A549 (cell line): ENCODE data around the gene CFL1. TPM values are rescaled to one million over a fixed set of nuclear protein-coding genes. Genes with fewer than 3 reads are reported as not detected.
"Not testable (repeated sequence)": the region's sequence is repeated elsewhere in the genome, so short reads cannot be mapped to it uniquely, and the experiment has no call there.

Experiments
- ATAC-seq, 2 experiments: fragments of 200-7000 bp in 1 of 2; fragments of >200 bp in 1 of 2; cut with Nextera tagmentation in 1 of 2; cut with Tn5 transposase in 1 of 2; 3 replicates each; pipeline versions ENCODE4 v1.8.0 to v1.9.1; 2018 to 2020; ENCODE audit warnings: mild to moderate bottlenecking in 1 of 2, moderate library complexity in 1 of 2
- CTCF ChIA-PET: fragments of 300-600 bp; sonication (Branson Sonifier 250); formaldehyde crosslinking; extraction: SDS; loops from one replicate; lab custom pipeline; 2021; ENCODE audit warnings: antibody characterized with exemption, inconsistent platforms; lab: Yijun Ruan, JAX
- POLR2A ChIA-PET: fragments of 350-600 bp; formaldehyde crosslinking; extraction: SDS; loops from one replicate; lab custom pipeline; 2021; ENCODE audit warnings: antibody characterized with exemption, inconsistent platforms; lab: Yijun Ruan, JAX
- DNase-seq, 2 experiments: peaks; one replicate each; pipeline versions ENCODE4 v3.0.0 to v3.0.0-alpha.2; 2011 to 2016; ENCODE audit warnings: low read depth in 1 of 2, low spot score in 1 of 2
- FAIRE-seq: peaks from 2 replicates; lab custom pipeline; 2011; peaks lifted over from hg19 to GRCh38; lab: Jason Lieb, UNC
- H3K27ac ChIP-seq, 2 experiments: fragments of >200 bp; sonication (Bioruptor Twin); formaldehyde crosslinking; 3 replicates each; pipeline ENCODE4 v1.5.1; 2016 to 2017
- H3K4me1 ChIP-seq: fragments of >200 bp; sonication (Bioruptor Twin); formaldehyde crosslinking; 3 replicates; pipeline ENCODE4 v1.6.1; 2016
- H3K4me2 ChIP-seq: fragments of >200 bp; sonication (Bioruptor Twin); formaldehyde crosslinking; 3 replicates; pipeline ENCODE4 v1.6.1; 2016
- H3K4me3 ChIP-seq: fragments of >200 bp; sonication (Bioruptor Twin); formaldehyde crosslinking; 3 replicates; pipeline ENCODE4 v1.5.1; 2016
- H3K9me3 ChIP-seq: fragments of >200 bp; sonication (Bioruptor Twin); formaldehyde crosslinking; 3 replicates; pipeline ENCODE4 v1.6.1; 2016
- CBX2 ChIP-seq: fragments of 200-600 bp; sonication (generic); IDR thresholded peaks from 2 replicates; pipeline ENCODE4 v1.6.1; 2016; ENCODE audit warnings: low read depth, mild to moderate bottlenecking, borderline replicate concordance
- CBX8 ChIP-seq: fragments of 200-600 bp; sonication (generic); IDR thresholded peaks from 2 replicates; pipeline ENCODE4 v1.6.1; 2016
- CHD2 ChIP-seq: fragments of 150-350 bp; IDR thresholded peaks from 2 replicates; pipeline ENCODE4 v1.6.1; 2014; ENCODE audit warnings: low read length; ENCODE audit not compliant: partially characterized antibody
- CHD4 ChIP-seq: fragments of 200-600 bp; sonication (generic); IDR thresholded peaks from 2 replicates; pipeline ENCODE4 v1.6.1; 2016; ENCODE audit warnings: antibody characterized with exemption, mild to moderate bottlenecking, borderline replicate concordance
- EP300 ChIP-seq, 2 experiments: fragments of >200 bp; sonication (Bioruptor Twin); formaldehyde crosslinking; IDR thresholded peaks; 2 replicates in 1 of 2; 3 replicates in 1 of 2; pipeline ENCODE4 v1.6.1; 2016 to 2017
- ESRRA ChIP-seq: fragments of 150-350 bp; IDR thresholded peaks from 2 replicates; pipeline ENCODE4 v1.6.1; 2014; ENCODE audit warnings: mild to moderate bottlenecking, low read length, borderline replicate concordance
- FOSL2 ChIP-seq, 2 experiments: fragments of 450-650 bp in 1 of 2; fragments of >200 bp in 1 of 2; sonication (Bioruptor Twin) in 1 of 2; formaldehyde crosslinking; IDR thresholded peaks; 2 replicates each; pipeline versions ENCODE4 v1.5.0 to v1.6.1; 2016 to 2020; ENCODE audit warnings: mild to moderate bottlenecking in 1 of 2, moderate library complexity in 1 of 2
- FOXS1 ChIP-seq: fragments of 250-450 bp; sonication (Bioruptor Pico); IDR thresholded peaks from 2 replicates; pipeline ENCODE4 v1.5.0; 2020; ENCODE audit warnings: mild to moderate bottlenecking, moderate library complexity
- HEYL ChIP-seq: fragments of 250-450 bp; sonication (Bioruptor Pico); IDR thresholded peaks from 2 replicates; pipeline ENCODE4 v1.8.0; 2021; ENCODE audit warnings: mild to moderate bottlenecking, moderate library complexity
- HOXB5 ChIP-seq: fragments of 250-450 bp; sonication (Bioruptor Pico); IDR thresholded peaks from 2 replicates; pipeline ENCODE4 v1.5.0; 2020; ENCODE audit warnings: mild to moderate bottlenecking, moderate library complexity
- JUN ChIP-seq, 2 experiments: fragments of >200 bp; sonication (Bioruptor Twin); formaldehyde crosslinking; IDR thresholded peaks; 2 replicates in 1 of 2; 3 replicates in 1 of 2; pipeline ENCODE4 v1.6.1; 2016 to 2017
- MAX ChIP-seq: IDR thresholded peaks from 2 replicates; pipeline ENCODE4 v1.6.1; 2012
- MAZ ChIP-seq: fragments of 150-350 bp; IDR thresholded peaks from 2 replicates; pipeline ENCODE4 v1.6.1; 2014; ENCODE audit warnings: antibody characterized with exemption, low read depth, low read length, borderline replicate concordance
- MYC ChIP-seq: IDR thresholded peaks from 2 replicates; pipeline ENCODE4 v1.6.1; 2012; ENCODE audit warnings: mild to moderate bottlenecking, inconsistent platforms, low read length, improper control_type of control experiment, borderline replicate concordance
- NPAS2 ChIP-seq: fragments of 250-450 bp; sonication (Bioruptor Pico); IDR thresholded peaks from 2 replicates; pipeline ENCODE4 v1.8.0; 2022; ENCODE audit warnings: mild to moderate bottlenecking, moderate library complexity, borderline replicate concordance
- NR3C1 ChIP-seq: fragments of >200 bp; sonication (Bioruptor Twin); formaldehyde crosslinking; IDR thresholded peaks from 3 replicates; pipeline ENCODE4 v1.6.1; 2017
- PHF8 ChIP-seq: fragments of 200-600 bp; sonication (generic); IDR thresholded peaks from 2 replicates; pipeline ENCODE4 v1.6.1; 2016; ENCODE audit warnings: low read depth, mild to moderate bottlenecking, antibody characterized with exemption, moderate library complexity, borderline replicate concordance
- POLR2A ChIP-seq: IDR thresholded peaks from 2 replicates; pipeline ENCODE4 v1.6.1; 2012; ENCODE audit warnings: mild to moderate bottlenecking, low read length
- POLR2AphosphoS2 ChIP-seq: conservative IDR thresholded peaks from 2 replicates; pipeline ENCODE4 v1.6.1; 2012; ENCODE audit warnings: low read length, improper control_type of control experiment, inconsistent platforms
- RARB ChIP-seq: fragments of 250-450 bp; sonication (Bioruptor Pico); IDR thresholded peaks from 2 replicates; pipeline ENCODE4 v1.8.0; 2021; ENCODE audit warnings: mild to moderate bottlenecking, moderate library complexity
- RCOR1 ChIP-seq: fragments of 150-350 bp; IDR thresholded peaks from 2 replicates; pipeline ENCODE4 v1.6.1; 2014; ENCODE audit warnings: antibody characterized with exemption, low read length, low read depth
- SMC3 ChIP-seq: fragments of >200 bp; sonication (Bioruptor Twin); formaldehyde crosslinking; IDR thresholded peaks from 3 replicates; pipeline ENCODE4 v1.6.1; 2018; ENCODE audit warnings: inconsistent platforms
- ZNF302 ChIP-seq: fragments of 250-450 bp; sonication (Bioruptor Pico); IDR thresholded peaks from 2 replicates; pipeline ENCODE4 v1.9.0; 2021; ENCODE audit warnings: inconsistent platforms, mild to moderate bottlenecking, moderate library complexity
- WGBS: methylation state at CpG from one replicate; pipeline ENCODE4 v1.1.6; 2017; ENCODE audit errors: missing lambda C conversion rate; 5-methylcytosine and 5-hydroxymethylcytosine counted together
- polyA plus RNA-seq, 4 experiments: library from polyadenylated mRNA; depleted of rRNA in 3 of 4; stranded (reverse); fragments of >200 nt; fragmentation: RNase III in 1 of 4; extraction: RNeasy Plus Mini Kit Qiagen cat#74134 plus additional on column Dnase treatment in 1 of 4; gene quantifications; 2 replicates in 3 of 4; 3 replicates in 1 of 4; pipeline ENCODE4 v1.2.3, GENCODE V29; 2011 to 2017
- TF ChIP-seq, protein P1 (sequence below): IDR thresholded peaks from 2 replicates; pipeline ENCODE4 v1.6.1; 2012; ENCODE audit warnings: low read depth, borderline replicate concordance

The CFL1 gene
- polyA plus RNA-seq, 2 of the 4 experiments (the other 2 are of a cell fraction), result 1,591 to 1,780 TPM

- TF ChIP-seq RCOR1 (no peak), POLR2A (no peak), JUN (IDR thresholded peaks at IDR 0.05) (no peak), FOSL2 (IDR thresholded peaks at IDR 0.05) (no peak), FOSL2 (CRISPR knock-in tag; IDR thresholded peaks at IDR 0.05) (no peak), MYC (no peak)
Observed at GRCh38 chr11:65849771-65850216, 8.2 kb downstream of the CFL1 start (continued).

DNA sequence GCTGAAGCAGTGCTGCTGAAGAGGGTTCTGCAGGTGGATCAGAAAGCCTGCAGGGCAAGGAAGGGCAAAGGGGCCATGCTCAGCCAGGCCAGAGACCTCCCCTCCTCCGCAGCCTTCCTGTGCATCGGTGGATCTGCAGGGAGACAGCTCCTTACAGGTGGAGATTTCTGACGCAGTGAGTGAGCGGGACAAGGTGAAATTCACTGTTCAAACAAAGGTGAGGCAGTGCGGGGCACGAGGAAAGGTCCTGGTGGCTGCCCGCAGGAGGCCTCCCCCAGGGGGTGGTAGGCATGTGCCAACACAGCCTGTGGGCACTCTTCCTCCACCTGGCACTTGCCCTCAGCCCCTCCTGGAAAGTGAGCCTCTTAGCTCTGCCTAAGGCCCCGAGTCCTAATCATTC, 8.6 kb downstream of the CFL1 start:
- H3K4me1 ChIP-seq, result peaks cover 4% of the 10 kb centered on the region
- no peak overlapping the region for H3K4me3 ChIP-seq
- ChIA-PET CTCF (interaction anchor here (0.7 to 7.5 kb wide), 10 partner anchors 9 to 140 kb away, joined by 3 to 45 read pairs (median 5); partner anchors contain the start of genes KAT5 and MUS81), POLR2A (interaction anchor here (5.6 kb wide), 1 partner anchor 10 kb away, joined by 36 read pairs; the partner anchor contains the start of genes CFL1 and MUS81)
- peak; percentile 6 to 17; a peak in 5 of 6 replicates for ATAC-seq
- H3K4me2 ChIP-seq, result no peak overlapping the region
- no peak for FAIRE-seq
- DNase-seq, result no peak
- peak overlapping the region in 1 of 2 experiments; percentile 15; a peak in 1 of 6 replicates for H3K27ac ChIP-seq
- no peaks in the 10 kb centered on the region for H3K9me3 ChIP-seq
- WGBS, result 50% methylated on average over 8 of the region's 8 CpGs
- TF ChIP-seq HOXB5 (CRISPR knock-in tag), result no peak
- no peak for TF ChIP-seq PHF8
- no peak for TF ChIP-seq ZNF302

DNA sequence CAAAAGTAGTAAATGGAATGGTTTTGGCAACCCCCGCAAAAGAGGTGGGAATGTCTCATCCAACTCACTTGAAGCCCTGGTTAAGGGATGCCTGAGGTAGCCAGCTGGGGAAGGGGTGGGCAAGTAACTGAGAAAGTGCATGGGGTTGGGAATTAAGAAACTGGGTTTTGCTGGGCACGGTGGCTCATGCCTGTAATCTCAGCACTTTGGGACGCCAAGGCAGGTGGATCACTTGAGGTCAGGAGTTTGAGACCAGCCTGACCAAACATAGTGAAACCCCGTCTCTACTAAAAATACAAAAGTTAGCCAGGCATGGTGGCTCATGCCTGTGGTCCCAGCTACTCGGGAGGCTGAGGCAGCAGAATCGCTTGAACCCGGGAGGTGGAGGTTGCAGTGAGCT, 9.3 kb downstream of the CFL1 start:
- WGBS, result 67% methylated on average over 7 of the region's 7 CpGs
- CTCF ChIA-PET, result interaction anchor here (0.5 to 7.5 kb wide), 9 partner anchors 9 to 140 kb away, joined by 3 to 45 read pairs (median 4); partner anchors contain the start of genes KAT5 and MUS81
- ATAC-seq, result not testable (repeated sequence)

DNA sequence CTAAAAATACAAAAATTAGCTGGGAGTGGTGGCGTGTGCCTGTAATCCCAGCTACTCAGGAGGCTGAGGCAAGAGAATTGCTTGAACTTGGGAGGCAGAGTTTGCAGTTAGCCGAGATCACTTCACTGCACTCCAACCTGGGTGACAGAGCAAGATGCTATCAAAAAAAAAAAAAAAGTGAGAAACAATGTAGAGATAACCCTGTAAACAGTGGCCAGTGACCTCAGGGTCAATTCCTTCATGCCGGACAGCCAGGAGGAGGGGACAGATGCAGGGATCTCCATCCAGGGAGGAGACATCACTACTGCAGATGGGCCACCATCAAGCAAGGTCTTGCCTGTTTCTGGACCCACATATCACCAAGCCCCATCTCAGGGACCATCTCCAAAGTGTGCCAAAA, 10.2 kb downstream of the CFL1 start:
- no peak overlapping the region for H3K27ac ChIP-seq
- H3K4me1 ChIP-seq, result no peaks in the 10 kb centered on the region
- H3K4me2 ChIP-seq, result no peak overlapping the region
- no peaks in the 10 kb centered on the region for H3K9me3 ChIP-seq
- ATAC-seq, result no peak
- TF ChIP-seq RARB (CRISPR knock-in tag), result no peak
- no peak for TF ChIP-seq CHD2
- no peak for TF ChIP-seq ESRRA
- no peak for TF ChIP-seq FOXS1 (CRISPR knock-in tag)
- TF ChIP-seq, protein P1, sequence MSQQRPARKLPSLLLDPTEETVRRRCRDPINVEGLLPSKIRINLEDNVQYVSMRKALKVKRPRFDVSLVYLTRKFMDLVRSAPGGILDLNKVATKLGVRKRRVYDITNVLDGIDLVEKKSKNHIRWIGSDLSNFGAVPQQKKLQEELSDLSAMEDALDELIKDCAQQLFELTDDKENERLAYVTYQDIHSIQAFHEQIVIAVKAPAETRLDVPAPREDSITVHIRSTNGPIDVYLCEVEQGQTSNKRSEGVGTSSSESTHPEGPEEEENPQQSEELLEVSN, result no peak
- TF ChIP-seq CBX8, result no peak
- no peak for TF ChIP-seq CBX2
- no peak for TF ChIP-seq HEYL (CRISPR knock-in tag)
- TF ChIP-seq, all 56 proteins: peak for 0
- DNase-seq, result no peak
- WGBS, result 82% methylated on average over 3 of the region's 3 CpGs
- ChIA-PET POLR2A (interaction anchor here (0.7 to 5.6 kb wide), 3 partner anchors 11 to 401 kb away, joined by 3 to 36 read pairs (median 4); partner anchors contain the start of genes CFL1, KAT5 and MUS81), CTCF (interaction anchor here (0.6 to 7.5 kb wide), 9 partner anchors 9 to 136 kb away, joined by 3 to 45 read pairs (median 4); partner anchors contain the start of genes FIBP, KAT5 and MUS81)
- H3K4me3 ChIP-seq, result no peak overlapping the region
- no peak for FAIRE-seq

More for the DNA sequence above, 9.3 kb downstream of the CFL1 start:
- not testable (repeated sequence) for H3K4me3 ChIP-seq, FAIRE-seq, H3K4me1 ChIP-seq, H3K4me2 ChIP-seq, H3K27ac ChIP-seq, DNase-seq, H3K9me3 ChIP-seq
- POLR2A ChIA-PET, result interaction anchor here (5.6 kb wide), 1 partner anchor 10 kb away, joined by 36 read pairs; the partner anchor contains the start of genes CFL1 and MUS81

DNA sequence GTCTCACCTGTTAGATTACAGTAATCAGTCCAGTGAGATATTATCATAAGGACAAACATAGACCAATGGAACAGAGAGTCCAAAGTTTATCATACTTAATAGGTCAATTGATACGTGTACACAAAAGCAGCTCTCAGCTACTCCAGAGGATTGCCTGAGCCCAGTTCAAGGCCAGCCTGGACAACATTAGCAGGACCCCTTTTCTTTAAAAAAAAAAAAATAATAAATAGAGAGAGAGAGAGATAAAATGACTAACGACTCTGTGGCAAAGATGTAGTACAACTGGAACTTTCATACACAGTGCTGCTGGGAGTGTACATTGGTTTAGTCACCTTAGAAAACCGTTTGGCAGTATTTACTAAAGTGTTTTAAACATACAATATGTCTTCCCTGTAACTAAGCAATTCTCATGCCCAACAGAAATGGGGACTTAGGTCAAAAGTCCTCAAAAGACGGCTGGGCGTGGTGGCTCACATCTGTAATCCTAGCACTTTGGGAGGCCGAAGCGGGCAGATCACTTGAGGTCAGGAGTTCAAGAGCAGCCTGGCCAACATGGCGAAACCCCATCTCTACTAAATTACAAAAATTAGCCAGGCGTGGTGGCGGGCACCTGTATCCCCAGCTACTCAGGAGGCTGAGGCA, 13.6 kb downstream of the CFL1 start:
- POLR2A ChIA-PET, result interaction anchor here (0.6 kb wide), 1 partner anchor 207 kb away, joined by 5 read pairs; the partner anchor contains the start of gene SIPA1
- no peak for FAIRE-seq
- no peak overlapping the region for H3K27ac ChIP-seq
- no peaks in the 10 kb centered on the region for H3K4me1 ChIP-seq
- CTCF ChIA-PET, result interaction anchor here (0.6 to 1.9 kb wide), 8 partner anchors 8 to 206 kb away, joined by 3 to 8 read pairs (median 4); partner anchors contain the start of genes MUS81 and SIPA1
- ATAC-seq, result no peak
- H3K4me2 ChIP-seq, result no peak overlapping the region
- DNase-seq, result no peak
- H3K9me3 ChIP-seq, result no peaks in the 10 kb centered on the region
- TF ChIP-seq FOXS1 (CRISPR knock-in tag) (no peak), ZNF302 (no peak), POLR2AphosphoS2 (no peak), SMC3 (no peak), CHD4 (no peak), MAX (no peak), EP300 (IDR thresholded peaks at IDR 0.05) (no peak), NPAS2 (no peak), NR3C1 (no peak), MAZ (no peak), CBX8 (no peak)
- WGBS, result 73% methylated on average over 10 of the region's 10 CpGs
- H3K4me3 ChIP-seq, result no peak overlapping the region
